Activated T-cell treated with anti-CD3 and anti-CD28 coated beads, Interleukin-2, amount 50 U/mL, for 4 hours (primary cell): ENCODE measurements around the gene UBR7. TPM values are rescaled to one million over a fixed set of nuclear protein-coding genes. Genes with fewer than 3 reads are reported as not detected.
"Not testable (repeated sequence)": the region's sequence is repeated elsewhere in the genome, so short reads cannot be mapped to it uniquely, and the experiment has no call there.

ENCODE experiments used
- ATAC-seq, 2 donors: fragments of 200-7000 bp; cut with Tn5 transposase; one replicate each; pipeline ENCODE4 v1.10.0; 2021
- DNase-seq: peaks from one replicate; pipeline ENCODE4 v3.0.0-alpha.2; 2020
- H3K27me3 Mint-ChIP-seq: one replicate; pipeline ENCODE4 v1.8.0; 2021; ENCODE audit warnings: low read depth, mixed read lengths
- H3K36me3 Mint-ChIP-seq: one replicate; pipeline ENCODE4 v1.8.0; 2022; ENCODE audit warnings: mixed read lengths; ENCODE audit not compliant: insufficient read depth
- H3K4me1 Mint-ChIP-seq: one replicate; pipeline ENCODE4 v1.8.0; 2021; ENCODE audit warnings: low read depth, mixed read lengths
- H3K4me3 Mint-ChIP-seq: one replicate; pipeline ENCODE4 v1.8.0; 2021; ENCODE audit warnings: mild to moderate bottlenecking, moderate library complexity, mixed read lengths
- H3K9me3 Mint-ChIP-seq: one replicate; pipeline ENCODE4 v1.8.0; 2021; ENCODE audit warnings: mixed read lengths
- total RNA-seq, 3 donors: library from RNA; stranded (reverse); gene quantifications; one replicate each; pipeline ENCODE4 v1.2.1, GENCODE V29; 2021

The UBR7 gene, protein sequence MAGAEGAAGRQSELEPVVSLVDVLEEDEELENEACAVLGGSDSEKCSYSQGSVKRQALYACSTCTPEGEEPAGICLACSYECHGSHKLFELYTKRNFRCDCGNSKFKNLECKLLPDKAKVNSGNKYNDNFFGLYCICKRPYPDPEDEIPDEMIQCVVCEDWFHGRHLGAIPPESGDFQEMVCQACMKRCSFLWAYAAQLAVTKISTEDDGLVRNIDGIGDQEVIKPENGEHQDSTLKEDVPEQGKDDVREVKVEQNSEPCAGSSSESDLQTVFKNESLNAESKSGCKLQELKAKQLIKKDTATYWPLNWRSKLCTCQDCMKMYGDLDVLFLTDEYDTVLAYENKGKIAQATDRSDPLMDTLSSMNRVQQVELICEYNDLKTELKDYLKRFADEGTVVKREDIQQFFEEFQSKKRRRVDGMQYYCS
- total RNA-seq: 10 to 100 TPM; 25.4 to 30.2 (median 27.0) TPM

DNA sequence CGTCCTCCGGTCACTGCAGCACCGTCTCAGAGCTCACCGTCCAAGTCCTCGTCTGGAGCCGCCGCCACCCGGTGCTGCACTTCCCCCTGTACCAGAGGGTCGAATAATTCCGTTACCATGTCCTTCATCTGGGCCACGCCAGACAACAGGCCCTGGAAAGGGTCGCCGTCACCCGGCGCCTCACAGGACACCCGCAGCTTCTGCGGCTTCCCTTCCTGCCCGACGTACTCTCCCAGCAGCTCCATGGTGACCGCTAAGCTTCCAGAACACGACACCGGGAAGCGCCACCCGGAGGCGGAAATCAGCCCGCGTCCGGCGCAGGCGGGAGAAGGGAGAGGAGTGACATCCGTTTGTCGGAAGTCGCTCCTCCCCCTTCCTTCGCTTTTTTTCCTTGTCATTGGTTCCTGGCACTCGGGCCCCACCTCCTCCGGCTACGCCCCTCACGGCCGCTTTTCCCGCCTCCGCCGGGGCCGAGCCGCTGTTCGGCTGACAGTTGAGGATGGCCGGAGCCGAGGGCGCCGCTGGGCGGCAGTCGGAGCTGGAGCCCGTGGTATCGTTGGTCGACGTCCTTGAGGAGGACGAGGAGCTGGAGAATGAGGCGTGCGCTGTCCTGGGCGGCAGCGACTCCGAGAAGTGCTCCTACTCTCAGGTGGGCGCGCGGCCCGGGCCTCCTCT, at the start of gene UBR7, which contains the start of gene GON7:
TSS of gene UBR7 (plus strand) at position 464 of the 675 bp plus-strand sequence. CDS start at position 500, 36 bp downstream.
TSS of gene GON7 (minus strand) at position 273 of the 675 bp plus-strand sequence. CDS start at position 245, 28 bp downstream.
- no peaks in the 10 kb centered on the region for H3K27me3 Mint-ChIP-seq
- H3K36me3 Mint-ChIP-seq: peaks cover 8% of the 10 kb centered on the region
- no peaks in the 10 kb centered on the region for H3K9me3 Mint-ChIP-seq
- H3K4me3 Mint-ChIP-seq: peak within 1 kb of the TSS; percentile 99
- ATAC-seq (peak; percentile 93 to 97), DNase-seq (peak; percentile 76)
- peaks cover 41% of the 10 kb centered on the region for H3K4me1 Mint-ChIP-seq

DNA sequence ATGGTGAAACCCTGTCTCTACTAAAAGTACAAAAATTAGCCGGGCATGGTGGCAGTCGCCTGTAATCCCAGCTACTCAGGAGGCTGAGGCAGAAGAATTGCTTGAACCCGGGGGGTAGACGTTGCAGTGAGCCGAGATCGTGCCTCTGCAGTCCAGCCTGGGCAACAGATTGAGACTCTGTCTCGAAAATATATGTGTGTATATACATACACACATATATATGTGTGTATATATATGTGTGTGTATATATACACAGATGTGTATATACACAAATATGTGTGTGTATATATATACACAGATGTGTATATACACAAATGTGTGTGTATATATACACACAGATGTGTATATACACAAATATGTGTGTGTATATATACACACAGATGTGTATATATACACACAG, 48.7 kb upstream of the UBR7 start:
- not testable (repeated sequence) for H3K4me1 Mint-ChIP-seq, H3K27me3 Mint-ChIP-seq, ATAC-seq, H3K4me3 Mint-ChIP-seq, H3K9me3 Mint-ChIP-seq, DNase-seq, H3K36me3 Mint-ChIP-seq

DNA sequence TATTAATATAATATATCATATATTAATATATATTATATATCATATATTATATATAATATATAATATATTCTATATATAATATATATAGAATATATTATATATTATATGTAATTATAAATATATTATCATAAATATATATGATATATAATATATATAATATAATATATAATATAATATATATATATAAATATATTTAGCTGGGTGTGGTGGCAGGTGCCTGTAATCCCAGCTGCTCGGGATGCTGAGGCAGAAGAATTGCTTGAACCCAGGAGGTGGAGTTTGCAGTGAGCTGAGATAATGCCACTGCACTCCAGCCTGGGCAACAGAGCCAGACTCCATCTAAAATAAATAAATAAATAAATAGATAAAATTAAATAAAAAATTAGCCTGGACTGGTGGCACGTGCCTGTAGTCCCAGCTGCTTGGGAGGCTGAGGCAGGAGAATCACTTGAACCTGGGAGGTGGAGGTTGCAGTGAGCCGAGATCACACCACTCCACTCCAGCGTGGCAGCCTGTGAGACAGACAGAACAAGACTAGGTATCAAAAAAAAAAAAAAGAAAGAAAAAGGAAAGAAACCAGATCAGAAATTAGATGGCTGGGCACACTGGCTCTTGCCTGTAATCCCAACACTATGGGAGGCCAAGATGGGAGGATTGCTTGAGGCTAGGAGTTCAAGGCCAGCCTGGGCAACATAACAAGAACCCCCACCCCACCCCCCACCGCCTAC, 47.3 kb upstream of the UBR7 start:
- not testable (repeated sequence) for H3K9me3 Mint-ChIP-seq, DNase-seq, ATAC-seq, H3K4me1 Mint-ChIP-seq, H3K36me3 Mint-ChIP-seq, H3K27me3 Mint-ChIP-seq, H3K4me3 Mint-ChIP-seq

DNA sequence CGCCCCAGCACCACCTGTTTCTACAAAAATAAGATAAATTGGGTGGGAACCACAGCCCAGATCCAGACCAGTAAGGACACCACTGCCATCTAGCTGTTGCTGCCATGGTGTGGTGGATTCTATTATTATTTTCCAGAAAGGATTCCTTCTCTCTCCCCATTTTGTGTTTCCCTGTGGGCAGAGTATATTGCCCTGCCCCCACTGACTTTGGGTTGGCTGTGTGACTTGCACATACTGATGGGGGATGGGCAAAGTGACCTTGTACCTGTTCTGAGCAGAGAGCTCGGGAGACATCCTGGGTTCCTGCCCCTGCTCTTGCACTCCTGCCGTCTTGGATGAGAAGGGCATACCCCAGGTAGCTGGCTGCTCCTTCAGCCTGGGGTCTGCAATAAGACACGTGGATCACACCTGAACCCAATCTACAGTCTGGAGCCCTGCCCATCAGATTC, 46.7 kb upstream of the UBR7 start:
- no peaks in the 10 kb centered on the region for H3K27me3 Mint-ChIP-seq
- no peaks in the 10 kb centered on the region for H3K4me1 Mint-ChIP-seq
- H3K4me3 Mint-ChIP-seq: no peak overlapping the region
- no peak for ATAC-seq
- no peak for DNase-seq
- no peaks in the 10 kb centered on the region for H3K9me3 Mint-ChIP-seq
- H3K36me3 Mint-ChIP-seq: no peaks in the 10 kb centered on the region

DNA sequence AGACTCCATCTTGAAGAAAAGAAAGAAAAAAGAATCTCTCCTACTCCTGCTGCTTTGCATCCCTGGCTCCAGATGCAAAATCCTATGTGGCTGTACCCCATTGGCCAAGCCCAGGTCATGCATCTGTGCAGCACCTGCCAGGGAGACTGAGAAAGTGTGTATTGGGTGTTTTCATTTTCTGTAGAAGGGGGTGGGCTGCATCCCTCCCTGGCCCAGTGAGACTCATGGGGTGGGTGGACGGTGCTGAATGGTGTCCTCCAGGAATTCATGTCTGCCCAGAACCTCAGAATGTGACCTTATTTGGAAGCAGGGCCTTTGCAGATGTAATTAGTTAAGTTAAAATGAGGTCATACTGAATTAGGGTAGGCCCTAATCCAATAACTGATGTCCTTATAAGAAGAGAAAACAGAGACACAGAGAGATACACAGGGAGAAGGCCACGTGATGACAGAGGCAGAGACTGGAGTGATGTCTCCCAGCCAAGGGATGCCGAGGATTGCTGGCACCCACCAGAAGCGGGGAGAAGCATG, 45.6 kb upstream of the UBR7 start:
- no peaks in the 10 kb centered on the region for H3K9me3 Mint-ChIP-seq
- ATAC-seq (no peak), DNase-seq (no peak)
- no peaks in the 10 kb centered on the region for H3K27me3 Mint-ChIP-seq
- H3K4me1 Mint-ChIP-seq: no peaks in the 10 kb centered on the region
- no peaks in the 10 kb centered on the region for H3K36me3 Mint-ChIP-seq
- H3K4me3 Mint-ChIP-seq: no peak overlapping the region

DNA sequence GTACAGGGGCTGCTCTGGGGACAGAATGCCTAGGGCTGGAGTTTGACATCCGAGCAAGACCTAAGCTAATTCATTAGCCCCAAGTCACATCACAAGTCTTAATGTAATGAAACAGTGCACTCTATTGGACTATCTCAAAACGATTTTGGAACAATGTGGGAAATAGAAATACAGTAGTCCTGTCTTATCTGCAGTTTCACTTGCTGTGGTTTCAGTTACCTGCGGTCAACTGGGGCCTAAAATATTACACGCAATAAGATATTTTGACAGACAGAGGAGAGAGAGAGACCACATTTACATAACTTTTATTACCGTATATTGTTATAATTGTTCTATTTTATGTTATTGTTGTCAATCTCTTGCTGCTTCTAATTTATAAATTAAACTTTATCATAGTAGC, 43.5 kb upstream of the UBR7 start:
- Mint-ChIP-seq H3K4me1 (no peaks in the 10 kb centered on the region), H3K9me3 (no peaks in the 10 kb centered on the region), H3K27me3 (no peaks in the 10 kb centered on the region), H3K4me3 (no peak overlapping the region), H3K36me3 (no peaks in the 10 kb centered on the region)
- DNase-seq (no peak), ATAC-seq (no peak)

DNA sequence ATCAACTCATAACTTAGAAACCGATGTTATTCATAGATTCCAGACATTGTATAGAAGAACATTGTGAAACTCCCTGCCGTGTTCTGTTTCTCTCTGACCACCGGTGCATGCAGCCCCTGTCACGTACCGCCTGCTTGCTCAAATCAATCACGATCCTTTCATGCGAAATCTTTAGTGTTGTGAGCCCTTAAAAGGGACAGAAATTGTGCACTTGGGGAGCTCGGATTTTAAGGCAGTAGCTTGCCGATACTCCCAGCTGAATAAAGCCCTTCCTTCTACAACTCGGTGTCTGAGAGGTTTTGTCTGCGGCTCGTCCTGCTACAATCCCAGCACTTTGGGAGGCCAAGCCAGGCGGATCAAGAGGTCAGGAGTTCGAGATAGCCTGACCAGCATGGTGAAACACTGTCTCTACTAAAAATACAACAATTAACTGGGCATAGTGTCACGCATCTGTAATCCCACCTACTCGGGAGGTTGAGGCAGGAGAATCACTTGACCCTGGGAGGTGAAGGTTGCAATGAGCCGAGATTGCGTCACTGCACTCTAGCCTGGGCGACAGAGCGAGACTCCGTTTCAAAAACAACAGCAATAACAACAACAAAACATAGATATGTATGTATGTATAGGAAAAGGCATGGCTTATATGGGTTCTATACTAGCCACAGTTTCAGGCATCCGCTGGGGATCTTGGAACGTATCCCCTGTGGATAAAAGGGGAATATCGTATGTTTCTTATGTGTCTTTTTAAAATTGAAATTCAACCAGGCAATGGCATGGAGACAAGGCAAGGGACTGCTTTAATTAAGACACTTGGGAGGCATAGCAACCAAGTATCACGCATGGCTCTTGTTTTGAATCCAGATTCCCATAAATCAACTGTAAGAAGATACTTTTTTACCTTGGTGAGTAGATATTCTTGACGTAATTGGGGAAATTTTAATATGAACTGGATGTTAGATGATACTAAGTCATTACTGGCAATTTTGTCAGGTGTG, 41.5 kb upstream of the UBR7 start:
- H3K36me3 Mint-ChIP-seq, DNase-seq, H3K4me1 Mint-ChIP-seq, H3K27me3 Mint-ChIP-seq, H3K9me3 Mint-ChIP-seq, H3K4me3 Mint-ChIP-seq, ATAC-seq: not testable (repeated sequence)

DNA sequence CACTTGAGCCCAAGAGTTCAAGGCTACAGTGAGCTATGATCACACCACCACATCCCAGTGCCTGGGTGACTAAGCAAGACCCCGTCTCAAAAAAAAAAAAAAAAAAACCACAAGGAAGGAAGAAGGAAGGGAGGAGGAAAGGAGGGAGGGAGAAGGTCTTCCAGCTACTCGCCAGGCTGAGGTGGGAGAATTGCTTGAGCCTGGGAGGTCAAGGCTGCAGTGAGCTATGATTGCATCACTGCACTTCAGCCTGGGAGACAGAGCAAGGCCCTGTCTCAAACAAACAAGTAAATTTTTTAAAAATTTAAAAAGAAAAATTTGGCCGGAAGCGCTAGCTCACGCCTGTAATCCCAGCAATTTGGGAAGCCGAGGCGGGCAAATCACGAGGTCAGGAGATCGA, 38.4 kb upstream of the UBR7 start:
- H3K9me3 Mint-ChIP-seq, H3K4me1 Mint-ChIP-seq, H3K27me3 Mint-ChIP-seq, H3K4me3 Mint-ChIP-seq, DNase-seq, ATAC-seq, H3K36me3 Mint-ChIP-seq: not testable (repeated sequence)

DNA sequence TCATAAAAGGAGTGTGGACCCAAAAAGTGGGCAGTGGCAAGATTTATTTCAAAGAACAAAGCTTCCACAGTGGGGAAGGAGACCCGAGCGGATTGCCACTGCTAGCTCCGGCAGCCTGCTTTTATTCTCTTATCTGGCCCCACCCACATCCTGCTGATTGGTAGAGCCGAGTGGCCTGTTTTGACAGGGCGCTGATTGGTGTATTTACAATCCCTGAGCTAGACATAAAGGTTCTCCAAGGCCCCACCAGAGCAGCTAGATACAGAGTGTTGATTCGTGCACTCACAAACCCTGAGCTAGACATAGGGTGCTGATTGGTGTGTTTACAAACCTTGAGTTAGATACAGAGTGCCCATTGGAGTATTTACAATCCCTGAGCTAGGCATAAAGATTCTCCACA, 37.4 kb upstream of the UBR7 start:
- not testable (repeated sequence) for H3K36me3 Mint-ChIP-seq, H3K4me1 Mint-ChIP-seq, H3K27me3 Mint-ChIP-seq, DNase-seq, ATAC-seq, H3K4me3 Mint-ChIP-seq, H3K9me3 Mint-ChIP-seq

DNA sequence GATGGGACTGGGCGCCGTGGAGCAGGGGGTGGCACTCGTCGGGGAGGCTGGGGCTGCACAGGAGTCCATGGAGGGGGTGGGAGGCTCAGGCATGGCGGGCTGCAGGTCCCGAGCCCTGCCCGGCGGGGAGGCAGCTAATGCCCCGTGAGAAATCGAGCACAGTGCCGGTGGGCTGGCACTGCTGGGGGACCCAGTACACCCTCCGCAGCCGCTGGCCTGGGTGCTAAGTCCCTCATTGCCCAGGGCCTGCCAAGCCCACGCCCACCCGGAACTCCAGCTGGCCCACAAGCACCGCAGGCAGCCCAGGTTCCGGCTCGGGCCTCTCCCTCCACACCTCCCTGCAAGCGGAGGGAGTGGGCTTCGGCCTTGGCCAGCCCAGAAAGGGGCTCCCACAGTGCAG, 36.9 kb upstream of the UBR7 start:
- not testable (repeated sequence) for H3K4me3 Mint-ChIP-seq, H3K9me3 Mint-ChIP-seq, H3K4me1 Mint-ChIP-seq, H3K27me3 Mint-ChIP-seq, ATAC-seq, DNase-seq, H3K36me3 Mint-ChIP-seq

DNA sequence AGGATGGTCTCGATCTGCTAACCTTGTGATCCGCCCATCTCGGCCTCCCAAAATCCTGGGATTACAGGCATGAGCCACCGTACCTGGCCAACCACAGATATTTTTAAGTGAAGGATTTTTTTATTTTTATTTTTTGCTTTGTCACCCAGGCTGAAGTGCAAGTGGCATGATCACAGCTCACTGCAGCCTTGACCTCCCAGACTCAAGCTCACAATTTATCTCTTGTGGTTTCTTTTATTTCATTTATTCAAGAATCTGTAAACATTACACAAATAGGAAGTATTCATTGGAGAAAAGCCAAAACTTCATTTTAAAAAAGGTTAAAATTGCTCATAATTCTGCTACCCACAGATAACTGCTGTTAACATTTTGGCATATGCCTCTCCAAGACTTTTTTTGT, 35.7 kb upstream of the UBR7 start:
- no peak for ATAC-seq
- H3K36me3 Mint-ChIP-seq: peaks cover 2% of the 10 kb centered on the region
- no peaks in the 10 kb centered on the region for H3K4me1 Mint-ChIP-seq
- H3K9me3 Mint-ChIP-seq: no peaks in the 10 kb centered on the region
- no peak overlapping the region for H3K4me3 Mint-ChIP-seq
- no peaks in the 10 kb centered on the region for H3K27me3 Mint-ChIP-seq
- no peak for DNase-seq

DNA sequence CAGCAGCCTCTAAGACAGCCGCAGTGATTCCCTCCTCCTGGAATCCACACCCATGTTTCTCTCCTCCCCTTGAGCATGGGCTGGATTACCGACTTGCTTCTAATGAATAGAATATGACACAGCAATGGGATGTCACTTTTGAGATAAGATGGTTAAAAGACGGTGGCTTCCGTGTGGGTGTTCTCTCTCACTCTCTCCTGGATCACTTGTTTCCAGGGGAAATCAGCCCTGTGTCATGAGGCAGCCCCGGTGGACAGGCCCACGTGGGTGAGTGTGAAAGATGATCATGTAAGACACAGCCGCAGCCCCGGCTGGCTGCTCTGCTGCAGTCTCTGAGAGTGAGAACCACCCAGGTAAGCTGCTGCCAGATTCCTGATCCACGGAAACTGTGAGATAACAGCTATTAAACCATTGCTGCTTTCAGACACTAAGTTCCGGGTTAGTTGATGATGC, 33.1 kb upstream of the UBR7 start:
- H3K9me3 Mint-ChIP-seq: no peaks in the 10 kb centered on the region
- no peaks in the 10 kb centered on the region for H3K27me3 Mint-ChIP-seq
- peaks cover 2% of the 10 kb centered on the region for H3K36me3 Mint-ChIP-seq
- DNase-seq (no peak), ATAC-seq (no peak)
- H3K4me3 Mint-ChIP-seq: no peak overlapping the region
- peaks cover 6% of the 10 kb centered on the region for H3K4me1 Mint-ChIP-seq

DNA sequence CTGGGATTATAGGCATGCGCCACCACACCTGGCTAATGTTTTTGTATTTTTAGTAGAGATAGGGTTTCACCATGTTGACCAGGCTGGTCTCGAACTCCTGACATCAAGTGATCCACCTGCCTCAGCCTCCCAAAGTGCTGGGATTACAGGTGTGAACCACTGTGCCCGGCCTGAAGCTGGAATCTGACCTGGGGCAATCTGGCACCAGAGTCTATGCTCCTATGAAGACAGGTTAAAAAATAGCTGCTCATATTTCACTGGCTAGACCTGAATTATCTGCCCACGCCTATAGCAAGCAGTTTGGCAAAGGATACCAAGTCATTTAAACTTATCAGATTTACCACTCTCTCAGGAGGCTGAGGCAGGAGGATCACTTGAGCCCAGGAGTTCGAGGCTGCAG, 32.3 kb upstream of the UBR7 start:
- not testable (repeated sequence) for H3K4me3 Mint-ChIP-seq, H3K36me3 Mint-ChIP-seq, DNase-seq, ATAC-seq, H3K9me3 Mint-ChIP-seq, H3K4me1 Mint-ChIP-seq, H3K27me3 Mint-ChIP-seq
